Naive B cell (primary cell): Measurements from ENCODE around the gene C2CD2L. TPM values are rescaled to one million over a fixed set of nuclear protein-coding genes. Genes with fewer than 3 reads are reported as not detected.

ENCODE experiments used
- polyA plus RNA-seq, 6 donors: library from polyadenylated mRNA; unstranded; fragments of 300-500 nt; fragmentation: Illumina TruSeq; gene quantifications; one replicate each; pipeline ENCODE4 v1.2.3, GENCODE V29; 2021; ENCODE audit warnings: low read depth in 6 of 6

Gene C2CD2L
- polyA plus RNA-seq, 6 donors from 2014 or later = 0.55 to 3.8 (median 2.0) TPM

Other genes starting within 250 kb of the C2CD2L start
- 100 to 1,000 TPM; 101 to 157 (median 116) TPM for gene CXCR5, start 223.5 kb upstream of the C2CD2L start, polyA plus RNA-seq
- 1 to 10 TPM in 2 of 6 donors, under 1 TPM in 3, not detected in 1; 0.50 to 3.2 (median 0.75) TPM for gene BCL9L, start 181.4 kb upstream of the C2CD2L start, polyA plus RNA-seq
- gene UPK2, start 151.0 kb upstream of the C2CD2L start, polyA plus RNA-seq = under 1 TPM in 3 of 6 donors, not detected in 3; 0.33 to 0.43 (median 0.35) TPM
- gene FOXR1, start 135.6 kb upstream of the C2CD2L start, polyA plus RNA-seq = not detected
- gene CENATAC, start 109.2 kb upstream of the C2CD2L start, polyA plus RNA-seq = 10 to 100 TPM in 5 of 6 donors, 1 to 10 TPM in 1; 9.5 to 21.7 (median 12.3) TPM
- 1,000 to 10,000 TPM; 3,707 to 5,692 (median 4,418) TPM for gene RPS25, start 89.0 kb upstream of the C2CD2L start, polyA plus RNA-seq
- 100 to 1,000 TPM in 1 of 6 donors, 10 to 100 TPM in 5; 45.6 to 103 (median 73.6) TPM for gene TRAPPC4, start 88.6 kb upstream of the C2CD2L start, polyA plus RNA-seq
- gene SLC37A4, start 76.5 kb upstream of the C2CD2L start, polyA plus RNA-seq = 10 to 100 TPM in 4 of 6 donors, 1 to 10 TPM in 2; 8.1 to 12.8 (median 11.1) TPM
- 10 to 100 TPM in 5 of 6 donors, 1 to 10 TPM in 1; 7.1 to 13.4 (median 12.5) TPM for gene HYOU1, start 50.1 kb upstream of the C2CD2L start, polyA plus RNA-seq
- gene VPS11, start 39.5 kb upstream of the C2CD2L start, polyA plus RNA-seq = 10 to 100 TPM; 36.7 to 50.0 (median 46.2) TPM
- 10 to 100 TPM; 11.7 to 26.8 (median 16.4) TPM for gene HMBS, start 22.5 kb upstream of the C2CD2L start, polyA plus RNA-seq
- 10 to 100 TPM; 29.7 to 61.6 (median 34.5) TPM for gene DPAGT1, start 5.5 kb upstream of the C2CD2L start, polyA plus RNA-seq
- gene HINFP, start 14.2 kb downstream of the C2CD2L start, polyA plus RNA-seq = 10 to 100 TPM in 3 of 6 donors, 1 to 10 TPM in 3; 7.0 to 19.3 (median 9.9) TPM
- gene ABCG4, start 41.7 kb downstream of the C2CD2L start, polyA plus RNA-seq = not detected
- gene NLRX1, start 61.4 kb downstream of the C2CD2L start, polyA plus RNA-seq = 1 to 10 TPM; 2.1 to 4.1 (median 2.8) TPM
- not detected for gene NHERF4, start 78.1 kb downstream of the C2CD2L start, polyA plus RNA-seq
- 10 to 100 TPM in 5 of 6 donors, 1 to 10 TPM in 1; 8.3 to 22.0 (median 14.4) TPM for gene CBL, start 99.0 kb downstream of the C2CD2L start, polyA plus RNA-seq
- not detected for gene MCAM, start 209.8 kb downstream of the C2CD2L start, polyA plus RNA-seq
- 10 to 100 TPM; 48.8 to 98.6 (median 58.0) TPM for gene RNF26, start 227.2 kb downstream of the C2CD2L start, polyA plus RNA-seq
- not detected for gene C1QTNF5, start 233.5 kb downstream of the C2CD2L start, polyA plus RNA-seq
- not detected for gene MFRP, start 239.4 kb downstream of the C2CD2L start, polyA plus RNA-seq